Measurements from ENCODE around the gene C14orf93.
"Not testable (repeated sequence)": the region's sequence is repeated elsewhere in the genome, so short reads cannot be mapped to it uniquely, and the experiment has no call there.

Gene C14orf93

DNA sequence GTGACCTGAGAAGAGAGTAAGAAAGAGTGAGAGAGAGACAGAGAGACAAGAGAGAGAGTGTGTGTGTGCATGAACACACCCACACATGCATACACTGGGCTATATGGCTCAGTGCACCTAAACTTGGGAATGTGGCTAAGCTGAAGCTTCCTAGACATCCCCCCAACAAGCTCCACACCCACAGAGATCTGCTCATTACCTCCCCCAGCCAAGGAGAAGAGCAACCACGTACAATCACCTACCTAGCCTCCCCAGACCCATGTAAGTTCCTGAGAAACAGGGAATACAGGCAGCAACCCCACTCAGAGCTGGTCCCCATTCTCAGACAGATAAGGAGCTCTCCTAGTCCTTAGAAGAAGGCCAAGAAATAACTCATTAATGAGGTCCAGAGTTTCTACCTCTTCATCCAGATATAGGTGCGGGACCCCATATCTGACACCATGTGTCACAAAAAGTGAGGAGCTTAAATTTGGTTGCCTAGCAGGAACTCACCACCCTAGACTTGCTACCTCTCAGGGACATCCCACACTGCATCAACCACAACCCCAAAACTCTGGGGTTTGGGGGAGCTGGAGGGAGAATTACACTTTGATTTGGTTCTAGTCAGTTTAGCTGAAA lies 37.5 kb downstream of the C14orf93 start:
- DNase-seq = no peak

GRCh38 chr14:22971152-22971551 lies 38.8 kb downstream of the C14orf93 start:
- DNase-seq = no peak

DNA sequence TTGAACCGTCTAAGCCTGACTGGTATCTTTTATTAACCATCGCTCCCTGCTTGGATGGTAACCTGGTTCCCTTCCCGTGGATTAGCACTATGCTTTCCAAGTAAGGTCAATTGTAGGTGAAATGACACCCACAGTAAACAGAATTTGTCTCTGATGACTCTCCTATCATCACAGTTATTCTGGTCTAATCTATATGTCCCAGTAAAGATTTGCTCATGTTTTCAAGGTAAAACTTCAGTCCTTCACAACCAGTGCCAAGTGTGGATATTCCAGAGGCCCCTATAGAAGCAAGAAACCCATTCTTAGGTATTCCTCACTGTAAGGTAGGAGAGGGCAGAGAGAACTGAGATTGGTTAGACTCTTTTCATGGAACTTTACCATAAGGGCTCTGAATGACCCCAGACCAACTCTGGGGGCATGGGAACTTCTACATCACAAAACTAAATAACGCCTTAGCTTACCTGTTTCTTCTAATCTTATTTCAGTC lies 43.1 kb downstream of the C14orf93 start:
- no peak for DNase-seq

DNA sequence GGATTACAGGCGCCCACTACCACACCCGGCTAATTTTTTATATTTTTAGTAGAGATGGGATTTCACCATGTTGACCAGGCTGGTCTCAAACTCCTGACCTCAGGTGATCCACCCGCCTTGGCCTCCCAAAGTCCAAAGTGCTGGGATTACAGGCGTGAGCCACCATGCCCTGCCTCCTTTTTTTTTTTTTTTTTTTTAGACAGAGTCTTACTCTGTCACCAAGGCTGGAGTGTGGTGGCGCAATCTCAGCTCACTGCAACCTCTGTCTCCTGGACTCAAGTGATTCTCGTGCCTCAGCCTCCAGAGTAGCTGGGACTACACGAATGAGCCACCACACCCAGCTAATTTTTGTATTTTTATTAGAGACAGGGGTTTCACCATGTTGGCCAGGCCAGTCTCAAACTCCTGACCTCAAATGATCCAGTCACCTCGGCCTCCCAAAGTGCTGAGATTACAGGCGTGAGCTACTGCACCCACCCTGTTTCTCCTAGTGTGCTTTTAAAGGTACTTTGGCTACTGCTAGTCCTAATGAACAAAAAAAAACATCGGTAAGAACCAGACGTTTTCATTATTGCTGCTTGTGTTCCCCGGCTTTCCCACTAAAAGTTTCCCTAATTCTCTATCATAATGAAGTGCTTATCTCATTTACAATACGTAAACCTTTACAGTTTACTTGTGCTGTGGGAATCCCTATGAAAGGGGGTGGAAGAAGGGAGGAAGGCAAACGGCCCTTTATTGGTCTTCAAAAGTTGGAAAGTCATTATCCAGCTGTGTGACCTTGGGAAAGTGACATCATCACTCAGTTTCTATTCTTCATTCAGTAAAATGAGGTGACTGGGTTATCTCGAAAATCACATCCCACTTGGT lies 43.8 kb downstream of the C14orf93 start:
- not testable (repeated sequence) for DNase-seq

- no peak for DNase-seq
These were observed 47.8 kb downstream of the C14orf93 start for GRCh38 chr14:22962061-22962676.

GRCh38 chr14:22955702-22956569 lies 54.0 kb downstream of the C14orf93 start:
- DNase-seq = no peak

DNA sequence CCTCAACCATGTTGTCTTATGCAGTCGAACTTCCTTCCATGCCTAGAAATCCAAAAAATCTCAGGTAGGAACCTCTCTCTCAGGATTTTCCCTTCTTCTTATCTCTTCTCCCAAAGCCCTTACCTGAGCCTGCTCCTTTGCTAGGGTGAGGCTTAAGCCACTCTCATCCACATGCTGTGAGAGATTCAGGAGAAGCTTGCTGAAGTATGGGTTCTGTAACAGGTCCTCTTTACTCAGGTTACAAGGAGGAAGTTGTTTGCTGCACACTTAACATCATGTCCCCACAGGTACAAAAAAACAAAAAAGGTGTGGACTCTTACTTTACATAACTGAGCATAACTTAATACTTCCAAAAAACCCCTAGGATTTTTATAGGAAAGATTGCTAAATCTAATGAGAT lies 57.5 kb downstream of the C14orf93 start:
- no peak for DNase-seq

GRCh38 chr14:22951795-22952194 lies 58.1 kb downstream of the C14orf93 start:
- DNase-seq = not testable (repeated sequence)

DNA sequence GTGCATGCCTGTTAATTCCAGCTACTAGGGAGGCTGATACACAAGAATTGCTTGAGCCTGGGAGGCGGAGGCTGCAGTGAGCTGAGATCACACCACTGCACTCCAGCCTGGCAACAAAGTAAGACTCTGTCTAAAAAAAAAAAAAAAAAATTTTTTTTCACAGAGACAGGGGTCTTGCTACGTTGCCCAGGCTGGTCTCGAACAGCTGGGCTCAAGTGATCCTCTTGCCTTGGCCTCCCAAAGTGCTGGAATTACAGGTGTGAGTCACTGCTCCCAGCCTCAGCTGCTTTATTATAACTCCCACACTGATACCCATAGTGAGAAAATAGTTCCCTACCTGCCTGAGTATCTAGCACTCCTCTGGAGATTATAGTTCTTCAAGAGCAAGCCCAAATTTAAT lies 64.3 kb downstream of the C14orf93 start:
- DNase-seq = no peak

- no peak for DNase-seq
These were observed 70.3 kb downstream of the C14orf93 start for GRCh38 chr14:22939684-22940083.

Data from activated naive CD4-positive, alpha-beta T cell treated with Interleukin-2 at 50 U/mL for 16 hours (primary cell).